ENCODE data around the gene PPME1.

DNA sequence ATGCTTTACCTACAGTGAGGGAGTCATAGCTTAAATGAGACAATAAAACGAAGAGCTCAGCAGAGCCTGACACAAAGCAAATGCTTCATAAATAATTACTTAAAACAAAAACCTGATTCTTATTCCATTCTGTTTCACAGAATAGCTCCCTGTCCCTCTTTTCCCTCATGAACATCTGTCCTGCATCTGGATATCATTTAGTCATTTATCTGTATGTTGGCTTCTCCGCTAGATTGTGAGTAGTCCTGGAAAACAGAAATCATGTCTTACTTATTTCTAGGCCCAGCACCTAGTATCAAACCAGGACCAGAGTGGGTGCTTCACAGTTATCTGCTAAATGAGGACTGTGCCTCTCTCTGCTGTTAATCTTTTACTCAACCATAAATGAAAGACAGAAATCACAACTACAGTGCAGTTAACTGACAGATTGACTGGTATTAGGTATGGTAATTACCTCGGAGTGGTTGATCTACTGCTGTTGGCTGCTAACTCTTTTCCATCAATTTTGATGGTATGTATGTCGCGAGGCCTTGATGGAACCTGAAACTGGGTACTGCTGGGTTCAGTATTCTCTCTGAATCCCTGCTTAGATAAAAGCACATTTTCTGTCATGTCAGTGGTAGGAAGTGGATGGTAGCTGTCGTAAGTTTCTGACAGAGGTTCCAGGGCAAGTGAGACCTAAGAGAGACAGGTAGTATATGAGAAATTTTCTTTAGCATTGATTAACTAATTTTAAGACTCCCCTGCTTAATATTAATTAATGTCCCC lies 31.8 kb upstream of the PPME1 start:
- TF ChIP-seq, protein P1, sequence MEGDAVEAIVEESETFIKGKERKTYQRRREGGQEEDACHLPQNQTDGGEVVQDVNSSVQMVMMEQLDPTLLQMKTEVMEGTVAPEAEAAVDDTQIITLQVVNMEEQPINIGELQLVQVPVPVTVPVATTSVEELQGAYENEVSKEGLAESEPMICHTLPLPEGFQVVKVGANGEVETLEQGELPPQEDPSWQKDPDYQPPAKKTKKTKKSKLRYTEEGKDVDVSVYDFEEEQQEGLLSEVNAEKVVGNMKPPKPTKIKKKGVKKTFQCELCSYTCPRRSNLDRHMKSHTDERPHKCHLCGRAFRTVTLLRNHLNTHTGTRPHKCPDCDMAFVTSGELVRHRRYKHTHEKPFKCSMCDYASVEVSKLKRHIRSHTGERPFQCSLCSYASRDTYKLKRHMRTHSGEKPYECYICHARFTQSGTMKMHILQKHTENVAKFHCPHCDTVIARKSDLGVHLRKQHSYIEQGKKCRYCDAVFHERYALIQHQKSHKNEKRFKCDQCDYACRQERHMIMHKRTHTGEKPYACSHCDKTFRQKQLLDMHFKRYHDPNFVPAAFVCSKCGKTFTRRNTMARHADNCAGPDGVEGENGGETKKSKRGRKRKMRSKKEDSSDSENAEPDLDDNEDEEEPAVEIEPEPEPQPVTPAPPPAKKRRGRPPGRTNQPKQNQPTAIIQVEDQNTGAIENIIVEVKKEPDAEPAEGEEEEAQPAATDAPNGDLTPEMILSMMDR (IDR thresholded peaks at IDR 0.05; ENCODE audit: low read length): no peak
- TF ChIP-seq EZH2 (IDR thresholded peaks at IDR 0.05; ENCODE audit: borderline replicate concordance, low read length): no peak
